Dedifferentiated amniotic fluid mesenchymal stem cell (primary cell): ENCODE data around the gene GJB5.
A peak's percentile ranks its signal among the peaks of the same experiment; 100 is the strongest.

Experiments
- DNase-seq: peaks from one replicate; pipeline ENCODE4 v3.0.0-alpha.2; 2016; ENCODE audit errors: extremely low spot score

Gene GJB5

GRCh38 chr1:34776911-34777310 lies 22.1 kb downstream of the GJB5 start:
- no peak for DNase-seq

GRCh38 chr1:34777519-34778321 lies 22.9 kb downstream of the GJB5 start:
- no peak for DNase-seq

- DNase-seq, result no peak
Measured at GRCh38 chr1:34778381-34778780, 23.5 kb downstream of the GJB5 start.

GRCh38 chr1:34779005-34779404 lies 24.2 kb downstream of the GJB5 start:
- no peak for DNase-seq

GRCh38 chr1:34779526-34779925 lies 24.7 kb downstream of the GJB5 start:
- no peak for DNase-seq

GRCh38 chr1:34779962-34780361 lies 25.1 kb downstream of the GJB5 start:
- no peak for DNase-seq

GRCh38 chr1:34780528-34780927 lies 25.7 kb downstream of the GJB5 start:
- DNase-seq, result no peak

GRCh38 chr1:34781071-34781843 lies 26.4 kb downstream of the GJB5 start, which contains the start of gene GJB3:
Gene GJB3, plus strand, starts transcription at chr1:34781214. Its CDS starts 3,549 bp downstream, at chr1:34784763.
- DNase-seq, result no peak

GRCh38 chr1:34781844-34782391 lies 27.1 kb downstream of the GJB5 start:
- no peak for DNase-seq

GRCh38 chr1:34784751-34785221 lies 29.9 kb downstream of the GJB5 start:
- DNase-seq, result no peak

GRCh38 chr1:34785231-34785874 lies 30.5 kb downstream of the GJB5 start:
- no peak for DNase-seq

GRCh38 chr1:34785875-34786470 lies 31.1 kb downstream of the GJB5 start:
- DNase-seq, result no peak

GRCh38 chr1:34786521-34787325 lies 31.9 kb downstream of the GJB5 start:
- DNase-seq, result peak; percentile 58

- DNase-seq, result no peak
Measured at GRCh38 chr1:34787461-34788420, 32.9 kb downstream of the GJB5 start.

GRCh38 chr1:34790985-34791384 lies 36.1 kb downstream of the GJB5 start:
- DNase-seq, result no peak

GRCh38 chr1:34792424-34792823 lies 37.6 kb downstream of the GJB5 start:
- DNase-seq, result no peak

GRCh38 chr1:34792868-34793727 lies 38.3 kb downstream of the GJB5 start, which contains the start of gene GJA4:
Gene GJA4, plus strand, starts transcription at chr1:34792999. Its CDS starts 1,215 bp downstream, at chr1:34794214.
- DNase-seq, result no peak

- DNase-seq, result no peak
Measured at GRCh38 chr1:34794001-34794789, 39.3 kb downstream of the GJB5 start.
